ENCODE measurements around the gene TTC39C. TPM values are rescaled to one million over a fixed set of nuclear protein-coding genes. Genes with fewer than 3 reads are reported as not detected.

The TTC39C gene
- total RNA-seq, 4 donors from 2014 or later: 24.7 to 39.1 (median 34.2) TPM

GRCh38 chr18:24035316-24035715 is 20.8 kb downstream of the TTC39C start:
- DNase-seq (ENCODE audit: low spot score): no peak
- no peak for ATAC-seq (ENCODE audit: low FRiP score)
- TF ChIP-seq CTCF (IDR thresholded peaks at IDR 0.05): no peak

GRCh38 chr18:24039671-24040070 is 25.1 kb downstream of the TTC39C start:
- peak; percentile 36 for ATAC-seq (ENCODE audit: low FRiP score)
- no peak for TF ChIP-seq CTCF (IDR thresholded peaks at IDR 0.05)
- no peak for DNase-seq (ENCODE audit: low spot score)

DNA sequence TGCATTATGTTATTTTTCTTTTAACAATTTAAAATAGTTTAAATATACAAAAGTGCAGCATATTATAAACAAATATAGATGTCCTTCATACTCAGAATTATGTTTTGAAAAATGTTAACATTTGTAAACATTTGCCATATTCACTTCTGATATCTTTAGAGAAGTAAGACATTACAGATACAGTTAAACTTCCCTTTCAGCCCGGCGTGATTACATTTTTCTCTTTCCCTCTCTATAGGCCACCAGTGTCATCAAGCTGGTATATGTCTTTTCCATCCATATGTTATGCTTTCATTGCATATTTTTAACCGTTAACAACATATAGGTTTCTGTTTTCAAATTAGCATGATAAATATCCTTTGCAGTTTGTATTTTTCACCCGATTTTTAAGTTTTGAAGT is 27.1 kb downstream of the TTC39C start:
- DNase-seq (ENCODE audit: low spot score): no peak
- TF ChIP-seq CTCF (IDR thresholded peaks at IDR 0.05): no peak
- no peak for ATAC-seq (ENCODE audit: low FRiP score)

GRCh38 chr18:24043403-24043802 is 28.8 kb downstream of the TTC39C start:
- ATAC-seq (ENCODE audit: low FRiP score) (no peak), DNase-seq (ENCODE audit: low spot score) (no peak)
- TF ChIP-seq CTCF (IDR thresholded peaks at IDR 0.05): no peak

DNA sequence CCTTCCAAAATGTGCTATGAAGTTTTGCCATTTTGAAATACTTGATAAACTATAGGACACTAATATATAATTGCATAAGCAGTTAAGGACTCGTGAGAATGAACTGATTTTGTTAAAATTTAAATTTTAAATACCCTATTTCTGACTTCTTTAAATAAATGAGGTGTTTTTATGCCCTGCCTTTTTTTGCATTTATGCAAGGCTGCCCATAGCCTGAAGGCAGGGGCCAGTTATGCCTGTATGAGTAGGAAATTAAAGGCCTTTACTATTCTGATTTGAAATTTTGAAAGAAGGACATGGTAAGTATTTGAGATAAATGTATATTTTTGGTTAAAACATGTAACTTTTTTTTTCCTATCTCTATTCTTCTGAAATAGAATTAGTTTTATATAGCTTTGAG is 33.7 kb downstream of the TTC39C start:
- DNase-seq (ENCODE audit: low spot score) (no peak), ATAC-seq (ENCODE audit: low FRiP score) (no peak)
- no peak for TF ChIP-seq CTCF (IDR thresholded peaks at IDR 0.05)

GRCh38 chr18:24049142-24049541 is 34.6 kb downstream of the TTC39C start:
- DNase-seq (ENCODE audit: low spot score) (no peak), ATAC-seq (ENCODE audit: low FRiP score) (no peak)
- no peak for TF ChIP-seq CTCF (IDR thresholded peaks at IDR 0.05)

GRCh38 chr18:24051031-24051947 is 36.7 kb downstream of the TTC39C start:
- DNase-seq (ENCODE audit: low spot score): no peak
- no peak for ATAC-seq (ENCODE audit: low FRiP score)
- TF ChIP-seq CTCF (IDR thresholded peaks at IDR 0.05): no peak

Data from omental fat pad (tissue), 4 donors.